Activated naive CD8-positive, alpha-beta T cell treated with anti-CD3 and anti-CD28 coated beads, Interleukin-2, amount 50 U/mL, for 16 hours (primary cell): ENCODE results near the gene SFMBT1.

ENCODE experiments used
- DNase-seq: peaks from one replicate; pipeline ENCODE4 v3.0.0-alpha.2; 2020; ENCODE audit warnings: low read depth, low spot score

The SFMBT1 gene

GRCh38 chr3:52925405-52926313 is 120.2 kb downstream of the SFMBT1 start:
- DNase-seq: no peak

GRCh38 chr3:52923963-52924362 is 121.9 kb downstream of the SFMBT1 start:
- DNase-seq: no peak

GRCh38 chr3:52920841-52921240 is 125.0 kb downstream of the SFMBT1 start:
- DNase-seq: no peak

- DNase-seq: no peak
Measured at GRCh38 chr3:52917044-52917443, 128.8 kb downstream of the SFMBT1 start.

GRCh38 chr3:52915294-52915693 is 130.6 kb downstream of the SFMBT1 start:
- DNase-seq: no peak

- DNase-seq: no peak
Measured at GRCh38 chr3:52912885-52913731, 132.8 kb downstream of the SFMBT1 start.

- DNase-seq: no peak
Measured at GRCh38 chr3:52910823-52911222, 135.1 kb downstream of the SFMBT1 start.

GRCh38 chr3:52907497-52907896 is 138.4 kb downstream of the SFMBT1 start:
- no peak for DNase-seq

- no peak for DNase-seq
Measured at GRCh38 chr3:52904552-52904951, 141.3 kb downstream of the SFMBT1 start.

- no peak for DNase-seq
Measured at GRCh38 chr3:52904000-52904399, 141.9 kb downstream of the SFMBT1 start.

GRCh38 chr3:52897130-52898122 is 148.4 kb downstream of the SFMBT1 start, which contains the start of gene STIMATE:
TSS of gene STIMATE (minus strand) at chr3:52897548. CDS start at chr3:52897450, 98 bp downstream.
- DNase-seq: peak; percentile 62

- DNase-seq: no peak
Measured at GRCh38 chr3:52896613-52897012, 149.3 kb downstream of the SFMBT1 start.

- DNase-seq: no peak
Measured at GRCh38 chr3:52896151-52896550, 149.7 kb downstream of the SFMBT1 start.

GRCh38 chr3:52895418-52895817 is 150.5 kb downstream of the SFMBT1 start:
- DNase-seq: no peak

GRCh38 chr3:52894756-52895155 is 151.1 kb downstream of the SFMBT1 start:
- DNase-seq: no peak

- DNase-seq: no peak
Measured at GRCh38 chr3:52893723-52894122, 152.2 kb downstream of the SFMBT1 start.

- no peak for DNase-seq
Measured at GRCh38 chr3:52892625-52893311, 153.1 kb downstream of the SFMBT1 start.

- no peak for DNase-seq
Measured at GRCh38 chr3:52892290-52892624, 153.6 kb downstream of the SFMBT1 start.

GRCh38 chr3:52891615-52892081 is 154.2 kb downstream of the SFMBT1 start:
- no peak for DNase-seq

- no peak for DNase-seq
Measured at GRCh38 chr3:52891164-52891563, 154.7 kb downstream of the SFMBT1 start.

GRCh38 chr3:52890735-52891134 is 155.1 kb downstream of the SFMBT1 start:
- no peak for DNase-seq
